GM19328 (cell line): ENCODE data around the gene TIFAB.

ENCODE experiments used
- ATAC-seq: cut with Tn5 transposase; IDR thresholded peaks from one replicate; pipeline ENCODE4 v1.9.1; 2021; ENCODE audit warnings: mild to moderate bottlenecking, moderate library complexity; ENCODE audit not compliant: unreplicated experiment

The TIFAB gene

DNA sequence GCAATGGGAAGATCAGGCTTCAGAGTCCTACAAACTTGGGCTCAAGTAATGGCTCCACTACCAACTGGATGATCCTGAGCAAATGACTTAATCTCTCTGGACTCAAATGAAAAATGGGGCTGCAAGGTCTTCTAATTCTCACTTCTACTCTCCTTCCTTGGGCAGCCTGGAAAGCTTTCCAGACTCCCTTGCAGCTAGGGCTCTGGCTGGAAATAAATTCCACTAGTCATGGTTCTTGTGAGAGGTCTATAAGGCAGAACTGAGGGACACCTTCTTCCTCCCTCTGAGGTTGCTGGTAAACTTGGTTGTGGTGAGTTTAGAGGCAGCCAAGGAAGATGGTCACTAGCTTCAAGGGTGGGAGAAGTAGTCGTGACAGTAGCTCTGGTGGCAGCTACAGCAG, 23.6 kb downstream of the TIFAB start:
- no peak for ATAC-seq

DNA sequence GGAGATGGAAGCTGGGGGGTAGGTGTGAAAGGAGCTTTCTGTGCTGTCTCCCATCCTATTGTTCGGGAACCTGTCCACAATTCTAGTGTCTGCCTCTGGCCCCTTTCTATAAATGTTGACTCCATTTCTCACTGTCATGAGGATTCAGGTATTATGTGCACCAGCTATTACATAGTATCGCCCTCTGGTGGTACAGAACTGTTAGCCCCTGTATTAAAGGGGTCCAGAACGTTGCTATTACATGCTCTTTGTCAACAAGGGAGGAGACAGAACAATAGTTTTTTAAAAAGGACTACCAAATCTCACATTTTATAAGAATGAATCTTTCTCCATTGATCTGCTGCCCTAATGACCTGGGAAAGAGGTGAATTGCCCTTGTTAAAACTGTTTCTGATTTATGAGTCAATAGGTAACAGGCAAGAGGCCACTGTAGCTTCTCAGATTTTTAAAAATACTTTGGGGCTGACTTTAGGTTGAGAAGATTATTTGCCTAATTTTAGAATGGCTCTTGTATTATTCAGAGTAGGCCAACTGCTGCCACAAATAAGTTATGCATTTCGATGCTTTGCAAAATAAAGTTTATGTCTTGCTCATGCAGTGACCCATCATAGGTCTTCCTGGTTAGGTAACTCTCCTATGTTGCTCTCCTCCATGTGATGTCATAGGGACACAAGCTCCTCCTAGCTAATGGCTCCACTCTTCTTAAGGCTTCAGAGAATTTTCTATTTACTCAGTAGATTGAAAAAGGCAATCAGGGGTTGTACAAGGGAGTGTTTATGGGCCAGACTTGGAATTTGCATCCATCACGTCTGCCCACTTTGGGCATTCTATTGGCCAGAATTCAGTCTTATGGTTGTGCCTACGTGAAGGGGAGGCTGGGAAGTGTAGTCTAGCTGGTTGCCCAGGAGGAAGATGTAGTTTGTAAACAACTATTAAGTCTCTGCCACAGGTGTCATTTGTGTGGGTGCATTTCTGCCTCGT, 25.8 kb downstream of the TIFAB start:
- ATAC-seq, result peak; percentile 80

GRCh38 chr5:135425641-135426040, 26.5 kb downstream of the TIFAB start:
- no peak for ATAC-seq

GRCh38 chr5:135423846-135424168, 28.3 kb downstream of the TIFAB start:
- ATAC-seq, result no peak

DNA sequence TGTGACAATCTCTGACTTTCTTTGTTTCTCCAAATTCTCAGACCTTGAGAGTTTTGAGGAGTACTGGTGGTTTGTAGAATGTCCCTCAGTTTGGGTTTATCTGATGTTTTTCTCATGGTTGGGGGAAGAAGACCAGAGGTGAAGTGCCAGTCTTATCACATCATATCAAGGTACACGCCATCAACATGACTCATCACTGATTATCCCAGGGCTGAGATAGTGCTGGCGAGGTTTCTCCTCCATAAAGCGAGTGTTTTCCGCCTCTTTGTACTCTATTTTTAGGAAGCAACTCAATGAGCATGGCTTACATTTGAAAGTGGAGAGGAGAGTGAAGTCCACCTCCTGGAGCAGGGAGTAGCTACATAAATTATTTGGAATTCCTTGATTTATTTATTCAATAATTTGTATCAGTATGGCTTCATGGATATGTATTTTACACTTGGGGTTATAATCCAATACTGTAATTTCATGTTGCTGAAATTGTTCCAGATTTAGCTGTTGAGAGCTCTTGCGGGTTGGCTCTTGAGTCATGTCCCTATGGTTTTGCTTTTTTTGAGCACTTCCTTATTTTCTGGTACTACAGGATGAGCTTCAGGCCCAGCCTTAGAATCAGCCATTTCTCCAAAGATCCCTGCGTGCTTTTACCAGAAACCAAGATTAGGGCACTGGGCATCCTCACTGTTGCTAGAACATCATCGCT, 28.9 kb downstream of the TIFAB start:
- no peak for ATAC-seq

- no peak for ATAC-seq
Measured at GRCh38 chr5:135422419-135422818, 29.7 kb downstream of the TIFAB start.

DNA sequence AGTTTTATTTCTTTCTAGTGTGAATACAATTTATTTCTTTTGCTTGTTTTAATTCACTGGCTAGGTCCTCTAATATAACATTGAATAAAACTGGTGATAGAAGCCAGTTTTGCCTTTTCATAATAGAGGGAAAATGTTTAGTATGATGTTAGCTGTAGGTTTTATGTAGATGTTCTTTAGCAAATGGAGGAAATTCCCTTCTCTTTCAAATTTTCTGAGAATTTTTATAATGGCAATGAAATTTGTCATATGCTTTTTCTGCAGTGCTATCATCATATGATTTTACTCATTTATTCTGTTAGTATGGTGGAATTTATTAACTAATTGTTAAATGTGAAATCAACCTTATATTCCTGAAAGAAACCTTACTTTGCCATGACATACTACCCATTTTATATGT, 35.1 kb downstream of the TIFAB start:
- no peak for ATAC-seq

DNA sequence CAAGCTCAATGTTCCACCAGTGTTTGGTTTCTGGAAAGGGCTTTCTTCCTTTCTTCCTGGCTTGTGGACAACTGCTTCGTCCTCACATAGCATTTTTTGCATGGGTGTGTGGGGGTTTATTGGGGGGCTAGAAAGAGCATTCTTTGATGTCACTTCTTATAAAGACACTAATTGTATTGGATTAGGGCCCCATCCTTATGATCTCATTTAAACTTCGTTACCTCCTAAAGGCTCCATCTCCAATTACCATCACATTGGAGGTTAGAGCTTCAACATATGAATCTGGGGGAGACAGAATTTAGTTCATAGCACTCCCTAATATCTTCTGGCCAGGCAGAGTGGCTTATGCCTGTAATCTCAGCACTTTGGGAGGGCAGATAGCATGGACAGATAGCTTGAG, 47.1 kb downstream of the TIFAB start:
- ATAC-seq, result no peak

DNA sequence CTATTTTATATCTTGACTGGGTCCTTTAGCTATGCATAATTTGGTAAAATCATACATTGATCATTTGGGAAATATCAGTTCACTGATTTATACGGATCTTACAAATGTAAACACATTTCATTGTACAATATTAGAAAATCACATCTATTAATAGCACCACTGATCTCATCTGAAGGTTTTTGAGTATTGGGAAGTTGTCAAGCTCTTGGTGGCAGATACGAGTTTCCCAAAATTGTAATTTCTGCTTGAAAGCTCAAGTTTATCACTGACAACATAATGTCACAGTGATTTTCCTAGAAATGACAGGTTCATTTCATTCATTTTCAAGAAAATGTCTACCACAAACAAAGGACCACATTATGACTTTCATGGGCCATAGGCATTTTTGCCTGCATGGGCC, 50.1 kb downstream of the TIFAB start:
- no peak for ATAC-seq

DNA sequence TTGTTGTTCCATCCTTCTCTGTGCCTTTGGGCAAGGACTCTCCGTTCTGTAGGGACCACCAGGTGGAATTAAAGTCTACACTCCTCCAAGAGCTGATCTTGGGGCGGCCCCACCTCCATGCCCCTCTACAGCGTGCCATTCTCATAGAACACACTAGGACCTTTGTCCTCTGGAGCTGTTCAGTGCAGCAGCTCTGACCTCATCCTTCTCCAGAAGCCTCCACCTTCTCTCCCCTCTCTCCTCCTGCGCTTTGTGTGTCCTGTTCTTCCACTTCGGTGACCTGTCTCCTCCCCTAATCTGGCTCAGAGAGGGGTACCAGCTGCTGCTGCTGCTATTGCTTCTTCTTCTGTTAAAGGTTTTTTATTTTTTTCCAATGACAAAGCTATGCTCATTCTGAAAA, 51.3 kb downstream of the TIFAB start:
- ATAC-seq, result no peak

- ATAC-seq, result no peak
Measured at GRCh38 chr5:135399794-135400542, 52.2 kb downstream of the TIFAB start.

DNA sequence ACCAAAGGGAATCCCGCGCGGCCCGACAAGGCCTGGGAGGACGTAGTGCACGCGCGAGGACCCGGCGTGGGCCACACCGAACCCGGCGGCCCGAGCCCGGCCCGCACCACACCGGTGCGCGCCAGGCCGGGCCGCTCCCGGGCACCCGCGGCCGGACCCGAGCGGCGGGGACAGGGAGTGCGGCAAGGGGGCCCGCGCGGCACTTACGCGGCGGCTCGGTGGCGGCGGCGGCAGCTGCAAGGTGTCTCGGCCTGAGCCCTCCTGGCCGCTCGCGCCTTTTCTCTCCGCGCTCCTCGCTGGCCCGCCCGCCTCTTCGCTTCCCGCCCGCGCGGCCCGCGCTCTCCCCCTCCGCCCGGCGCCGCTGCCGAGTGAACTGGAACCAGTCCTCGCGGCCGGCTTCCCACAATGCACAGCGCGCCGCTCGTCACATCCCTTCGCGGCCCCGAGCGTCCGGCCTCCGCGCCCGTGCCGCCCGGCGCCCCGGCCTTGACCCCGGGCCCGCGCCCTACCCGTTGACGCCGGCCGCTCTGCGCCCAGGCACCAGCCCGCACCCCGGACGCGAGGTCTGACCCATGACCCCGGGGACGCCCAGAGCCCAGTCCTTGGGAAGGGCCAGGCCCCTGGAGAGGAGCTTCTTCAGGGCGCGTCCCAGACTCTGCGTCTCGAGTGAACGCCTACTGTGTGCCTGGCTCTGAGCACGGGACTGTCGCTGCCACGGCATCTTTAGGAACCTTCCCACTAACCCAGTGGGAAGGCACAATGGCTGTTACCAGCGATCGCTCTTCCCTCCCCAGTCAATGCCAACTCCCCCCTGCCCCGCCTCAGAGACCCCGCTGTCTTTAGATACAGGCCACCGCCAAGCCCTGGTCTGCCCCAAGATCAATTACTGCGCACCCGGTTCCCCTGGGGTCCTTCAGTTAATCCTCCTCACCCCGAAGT, 53.0 kb downstream of the TIFAB start, which contains the start of gene MACROH2A1:
MACROH2A1 (minus strand) TSS at position 377 of the 939 bp plus-strand sequence. CDS start 10,138 bp downstream, outside the sequence.
- peak; percentile 80 for ATAC-seq

DNA sequence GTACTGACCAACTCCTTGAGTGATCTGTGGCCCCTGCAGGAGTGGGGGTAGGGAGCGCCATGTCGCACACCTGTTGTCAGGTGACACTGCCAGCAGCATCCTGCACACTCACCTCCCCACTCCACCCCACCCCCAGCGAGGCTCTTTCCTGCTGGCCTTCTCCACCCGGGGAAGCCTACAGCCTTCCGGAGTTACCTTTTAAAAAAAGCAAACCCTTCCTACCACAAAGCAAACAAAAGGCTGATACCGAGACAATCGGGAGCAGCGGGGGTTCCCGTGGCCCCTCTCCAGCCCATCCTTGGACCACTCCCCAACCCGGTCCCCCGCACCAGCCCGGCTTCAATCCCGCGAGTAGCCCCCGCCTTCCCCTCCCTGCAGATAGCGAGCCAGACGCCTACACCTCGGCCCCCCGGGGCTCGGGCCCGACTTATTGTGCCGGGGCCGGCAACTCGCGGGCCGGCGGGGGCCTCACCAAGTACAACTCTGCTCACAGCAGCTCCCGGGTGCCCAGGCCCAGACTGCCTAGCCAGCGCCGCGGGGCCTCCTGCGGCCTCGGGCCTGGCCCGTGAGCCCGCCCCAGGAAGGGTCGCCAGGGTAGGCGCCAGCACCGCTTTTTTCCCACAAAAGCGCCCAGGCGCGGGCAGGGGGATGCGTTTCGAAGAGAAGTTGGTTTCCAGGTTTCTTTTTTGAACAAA, 53.8 kb downstream of the TIFAB start:
- ATAC-seq, result peak; percentile 36
